GM21576 (cell line): Measurements from ENCODE around the gene CALHM4.

Source experiments
- ATAC-seq: cut with Tn5 transposase; IDR thresholded peaks from one replicate; pipeline ENCODE4 v1.9.1; 2021; ENCODE audit warnings: mild to moderate bottlenecking, moderate library complexity; ENCODE audit not compliant: unreplicated experiment

CALHM4 gene

GRCh38 chr6:116553451-116553850 lies at the start of gene CALHM4:
TSS of gene CALHM4 (plus strand) at chr6:116553751. CDS start at chr6:116553794, 43 bp downstream.
- no peak for ATAC-seq

- ATAC-seq: no peak
These were observed 46.2 kb upstream of the CALHM4 start for GRCh38 chr6:116507324-116507723.

GRCh38 chr6:116508527-116508926 lies 45.0 kb upstream of the CALHM4 start:
- no peak for ATAC-seq

- ATAC-seq: no peak
These were observed 42.0 kb upstream of the CALHM4 start, which contains the start of gene CALHM5 for GRCh38 chr6:116511424-116512110. TSS of gene CALHM5 (plus strand) at chr6:116511639. CDS start at chr6:116511697, 58 bp downstream.

GRCh38 chr6:116512111-116512559 lies 41.4 kb upstream of the CALHM4 start:
- peak; percentile 93 for ATAC-seq

- ATAC-seq: no peak
These were observed 40.8 kb upstream of the CALHM4 start for GRCh38 chr6:116512734-116513133.

GRCh38 chr6:116513224-116513875 lies 40.2 kb upstream of the CALHM4 start:
- no peak for ATAC-seq

GRCh38 chr6:116514111-116514510 lies 39.4 kb upstream of the CALHM4 start:
- ATAC-seq: no peak

- no peak for ATAC-seq
These were observed 38.4 kb upstream of the CALHM4 start for GRCh38 chr6:116515141-116515540.

- ATAC-seq: no peak
These were observed 34.8 kb upstream of the CALHM4 start for GRCh38 chr6:116518621-116519368.

- no peak for ATAC-seq
These were observed 30.7 kb upstream of the CALHM4 start for GRCh38 chr6:116522896-116523295.

GRCh38 chr6:116524236-116524635 lies 29.3 kb upstream of the CALHM4 start:
- no peak for ATAC-seq

- ATAC-seq: no peak
These were observed 25.4 kb upstream of the CALHM4 start for GRCh38 chr6:116528133-116528532.

- no peak for ATAC-seq
These were observed 24.8 kb upstream of the CALHM4 start for GRCh38 chr6:116528780-116529179.

- ATAC-seq: no peak
These were observed 23.9 kb upstream of the CALHM4 start for GRCh38 chr6:116529466-116530290.

- ATAC-seq: no peak
These were observed 23.1 kb upstream of the CALHM4 start for GRCh38 chr6:116530436-116530835.

- ATAC-seq: peak; percentile 65
These were observed 21.6 kb upstream of the CALHM4 start for GRCh38 chr6:116531675-116532570.

- no peak for ATAC-seq
These were observed 20.2 kb upstream of the CALHM4 start for GRCh38 chr6:116533233-116533957.

- ATAC-seq: no peak
These were observed 18.4 kb upstream of the CALHM4 start for GRCh38 chr6:116535109-116535508.
